Kidney (tissue), 14 donors: ENCODE results near the gene ANKRD6. TPM values are rescaled to one million over a fixed set of nuclear protein-coding genes. Genes with fewer than 3 reads are reported as not detected.
A peak's percentile ranks its signal among the peaks of the same experiment; 100 is the strongest.

ENCODE experiments used
- DNase-seq, 5 donors: peaks; one replicate each; pipeline ENCODE4 v3.0.0-alpha.2; 2013 to 2020
- FAIRE-seq: peaks from 2 replicates; lab custom pipeline; 2012; peaks lifted over from hg19 to GRCh38; lab: Jason Lieb, UNC
- H3K27ac ChIP-seq, 2 donors: one replicate each; pipeline ENCODE4 v1.7.0; 2013; ENCODE audit warnings: low read depth in 2 of 2, low read length in 2 of 2, inconsistent platforms in 1 of 2
- H3K27me3 ChIP-seq: one replicate; pipeline ENCODE4 v1.7.1; 2013; ENCODE audit warnings: low read length, inconsistent platforms; ENCODE audit not compliant: control insufficient read depth, insufficient read depth
- H3K36me3 ChIP-seq, 3 donors: one replicate each; pipeline versions ENCODE4 v1.7.0 to v1.7.1; 2013; ENCODE audit warnings: low read length in 3 of 3, control low read depth in 1 of 3, inconsistent platforms in 1 of 3; ENCODE audit not compliant: insufficient read depth in 3 of 3, control insufficient read depth in 2 of 3
- H3K4me1 ChIP-seq, 3 donors: one replicate each; pipeline versions ENCODE4 v1.7.0 to v1.7.1; 2013; ENCODE audit warnings: low read length in 3 of 3, inconsistent platforms in 1 of 3, low read depth in 1 of 3; ENCODE audit not compliant: control insufficient read depth in 2 of 3, insufficient read depth in 2 of 3
- H3K4me3 ChIP-seq, 3 donors: one replicate each; pipeline versions ENCODE4 v1.7.0 to v1.8.1; 2013; ENCODE audit warnings: low read length in 3 of 3, control low read depth in 1 of 3, inconsistent platforms in 1 of 3
- H3K9ac ChIP-seq, 3 donors: one replicate each; pipeline versions ENCODE4 v1.7.0 to v1.7.1; 2013; ENCODE audit warnings: low read length in 3 of 3, control low read depth in 1 of 3, inconsistent platforms in 1 of 3
- H3K9me3 ChIP-seq, 3 donors: one replicate each; pipeline versions ENCODE4 v1.7.0 to v1.7.1; 2013; ENCODE audit warnings: low read length in 3 of 3, control low read depth in 1 of 3, inconsistent platforms in 1 of 3; ENCODE audit not compliant: control insufficient read depth in 2 of 3, insufficient read depth in 1 of 3
- intact Hi-C: fragments of 100-400 bp; cut with DNase I; formaldehyde crosslinking; loops from one replicate; pipeline ENCODE4 v1.11.1; 2022
- polyA plus RNA-seq: library from polyadenylated mRNA; stranded (reverse); fragments of 350-450 nt; fragmentation: Illumina TruSeq; extraction: RNeasy Lipid Tissue Mini Kit (QIAGEN cat#74804); gene quantifications from one replicate; pipeline ENCODE4 v1.2.3, GENCODE V29; 2014; ENCODE audit warnings: low read depth, low replicate concordance; ENCODE audit not compliant: insufficient read depth
- total RNA-seq: library from RNA; stranded (reverse); fragmentation: NEBNext Ultra II Directional; extraction: Animal tissue kit (Norgen Biotek cat#: 25700); gene quantifications from one replicate; pipeline ENCODE4 v1.2.1, GENCODE V29; 2021
- TF ChIP-seq, protein P1 (sequence below): IDR thresholded peaks from 3 replicates; pipeline ENCODE4 v1.5.1; 2012; ENCODE audit warnings: mild to moderate bottlenecking, moderate library complexity, borderline replicate concordance; ENCODE audit not compliant: insufficient read depth; ENCODE audit errors: extremely low read depth
- donor health status: control.
- donor health status: control.
- donor health status: control.
- donor health status: control.
- donor health status: control.
- donor health status: DM: yes; HTN: yes; CAD: no.
- donor health status: Normal renal cell carcinoma (clear cell type).

Gene ANKRD6
- total and polyA plus RNA-seq, 2 donors from 2014 or later: 10.3 to 29.5 TPM

DNA sequence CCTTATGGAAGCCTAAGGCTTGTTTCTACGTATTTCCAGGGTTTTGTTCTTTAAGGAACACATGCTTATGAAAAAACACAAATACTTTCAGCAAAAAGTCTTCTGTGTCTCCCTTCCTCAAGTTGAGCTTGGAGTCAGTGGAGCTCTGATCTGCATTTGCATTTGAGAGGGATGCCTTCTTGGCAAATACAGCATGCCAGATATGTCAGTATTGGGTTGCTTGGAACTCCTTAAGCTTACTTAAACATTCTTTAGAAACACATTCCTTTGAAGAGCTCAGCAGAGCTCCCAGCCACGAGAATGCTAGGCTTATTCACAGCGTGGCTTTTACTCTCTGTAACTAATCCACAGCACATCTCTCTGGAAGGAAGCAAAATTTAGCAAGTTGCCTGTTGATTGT lies 68.3 kb downstream of the ANKRD6 start:
- Histone ChIP-seq H3K9me3 (no peaks in the 10 kb centered on the region), H3K36me3 (no peaks in the 10 kb centered on the region), H3K4me1 (peaks cover 0 to 5% (median 0%) of the 10 kb centered on the region in 3 donors), H3K9ac (no peak overlapping the region), H3K4me3 (no peak overlapping the region), H3K27me3 (no peaks in the 10 kb centered on the region), H3K27ac (no peak overlapping the region)
- TF ChIP-seq, protein P1, sequence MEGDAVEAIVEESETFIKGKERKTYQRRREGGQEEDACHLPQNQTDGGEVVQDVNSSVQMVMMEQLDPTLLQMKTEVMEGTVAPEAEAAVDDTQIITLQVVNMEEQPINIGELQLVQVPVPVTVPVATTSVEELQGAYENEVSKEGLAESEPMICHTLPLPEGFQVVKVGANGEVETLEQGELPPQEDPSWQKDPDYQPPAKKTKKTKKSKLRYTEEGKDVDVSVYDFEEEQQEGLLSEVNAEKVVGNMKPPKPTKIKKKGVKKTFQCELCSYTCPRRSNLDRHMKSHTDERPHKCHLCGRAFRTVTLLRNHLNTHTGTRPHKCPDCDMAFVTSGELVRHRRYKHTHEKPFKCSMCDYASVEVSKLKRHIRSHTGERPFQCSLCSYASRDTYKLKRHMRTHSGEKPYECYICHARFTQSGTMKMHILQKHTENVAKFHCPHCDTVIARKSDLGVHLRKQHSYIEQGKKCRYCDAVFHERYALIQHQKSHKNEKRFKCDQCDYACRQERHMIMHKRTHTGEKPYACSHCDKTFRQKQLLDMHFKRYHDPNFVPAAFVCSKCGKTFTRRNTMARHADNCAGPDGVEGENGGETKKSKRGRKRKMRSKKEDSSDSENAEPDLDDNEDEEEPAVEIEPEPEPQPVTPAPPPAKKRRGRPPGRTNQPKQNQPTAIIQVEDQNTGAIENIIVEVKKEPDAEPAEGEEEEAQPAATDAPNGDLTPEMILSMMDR: no peak
- peak in 2 of 5 donors; percentile 66 to 70 for DNase-seq
- FAIRE-seq: no peak
- intact Hi-C loops: no loop called here

DNA sequence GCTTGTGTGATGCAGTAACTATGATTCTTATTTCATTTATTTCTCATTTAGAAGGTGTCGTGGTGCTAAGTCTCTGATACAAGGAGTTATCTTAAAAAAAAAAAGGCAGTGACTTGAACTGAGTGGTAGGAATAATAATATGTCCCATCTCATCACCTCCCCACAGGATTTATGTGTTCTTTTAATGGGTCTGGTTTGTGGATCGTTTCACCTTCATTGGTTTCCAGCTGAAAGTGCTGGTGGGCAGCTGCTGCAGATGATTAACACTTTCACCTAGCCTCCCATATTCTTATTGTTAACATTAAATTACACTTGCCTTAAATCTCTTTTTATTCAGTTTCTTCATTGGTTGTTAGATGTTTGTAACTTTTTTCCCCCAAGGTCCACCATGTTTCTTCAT lies 68.8 kb downstream of the ANKRD6 start:
- FAIRE-seq (no peak), DNase-seq (peak in 2 of 5 donors; percentile 58 to 62)
- no peaks in the 10 kb centered on the region for H3K9me3 ChIP-seq
- no peak overlapping the region for H3K4me3 ChIP-seq
- H3K4me1 ChIP-seq: peaks cover 0 to 5% (median 0%) of the 10 kb centered on the region in 3 donors
- no peaks in the 10 kb centered on the region for H3K36me3 ChIP-seq
- TF ChIP-seq, protein P1: no peak
- no peak overlapping the region for H3K9ac ChIP-seq
- intact Hi-C loops: no loop called here
- H3K27ac ChIP-seq: no peak overlapping the region
- no peaks in the 10 kb centered on the region for H3K27me3 ChIP-seq

DNA sequence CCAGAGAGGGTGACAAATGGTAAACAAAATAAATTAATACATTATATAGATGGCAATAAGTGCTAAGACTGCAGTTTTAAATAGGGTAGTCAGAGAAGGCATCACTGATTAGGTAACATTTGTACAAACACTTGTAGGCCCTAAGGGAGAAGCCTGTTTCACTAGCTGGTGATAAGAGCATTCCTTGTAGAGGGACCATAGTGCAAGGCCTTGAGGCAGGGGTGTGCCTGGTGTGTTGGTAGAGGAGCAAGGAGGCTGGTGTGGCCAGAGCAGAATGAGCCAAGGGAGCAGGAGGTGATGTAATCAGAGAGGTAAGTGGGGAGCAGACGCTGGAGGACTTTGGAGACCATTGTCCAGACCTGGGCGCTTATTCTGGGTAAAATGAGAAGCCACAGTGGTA lies 70.7 kb downstream of the ANKRD6 start:
- FAIRE-seq (no peak), DNase-seq (no peak)

More for the DNA sequence above, 70.7 kb downstream of the ANKRD6 start:
- Histone ChIP-seq H3K9me3 (no peaks in the 10 kb centered on the region), H3K4me3 (no peak overlapping the region), H3K36me3 (no peaks in the 10 kb centered on the region), H3K27ac (no peak overlapping the region), H3K9ac (no peak overlapping the region), H3K27me3 (no peaks in the 10 kb centered on the region), H3K4me1 (peaks cover 0 to 5% (median 0%) of the 10 kb centered on the region in 3 donors)
- TF ChIP-seq, protein P1: no peak
- intact Hi-C loops: no loop called here
